ENCODE results near the gene FOSB. TPM values are rescaled to one million over a fixed set of nuclear protein-coding genes. Genes with fewer than 3 reads are reported as not detected.

The FOSB gene
- total and polyA plus RNA-seq, 2 donors (not counting 3 experiments of a cell fraction or from before 2014, with no cell fraction given): 2.0 to 10.7 TPM

DNA sequence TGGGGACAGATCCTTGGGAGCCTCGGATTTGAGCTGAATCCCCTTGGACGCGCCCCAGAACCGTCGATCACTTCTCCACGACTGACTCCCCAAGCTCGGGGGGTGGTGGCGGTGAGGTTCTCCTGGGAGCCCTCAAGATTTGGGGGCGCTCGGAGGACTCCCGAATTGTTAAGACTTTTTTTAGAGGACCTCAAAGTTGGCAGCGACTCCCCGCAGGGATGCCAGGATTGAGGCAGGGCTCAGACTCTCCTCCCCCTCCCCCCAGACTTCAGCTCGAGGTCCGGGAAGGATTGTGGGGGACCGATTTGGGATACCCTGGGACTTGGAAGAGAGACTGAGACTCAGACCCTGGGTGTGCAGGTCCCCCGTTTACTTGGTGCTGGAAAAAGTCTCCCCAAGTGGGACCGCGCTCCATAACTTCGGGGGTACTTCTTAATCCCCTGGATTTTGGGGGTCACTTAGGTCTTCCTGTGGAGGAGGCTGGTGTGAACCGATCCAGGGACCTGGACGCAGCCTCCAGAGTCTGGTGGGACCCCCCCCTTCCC is 40.1 kb downstream of the FOSB start:
- no peaks in the 10 kb centered on the region for H4K20me1 ChIP-seq (replicated peaks; ENCODE audit: control insufficient read depth, extremely low read depth, insufficient read depth, low read length)
- peaks cover 25% of the 10 kb centered on the region for H3K4me1 ChIP-seq (ENCODE audit: control insufficient read depth, extremely low read depth, insufficient read depth, low read length)
- BruUV-seq (replicated peaks): TSS peak; percentile 30
- ChIA-PET POLR2A (interaction anchor here (0.7 to 1.0 kb wide), 2 partner anchors 29 to 90 kb away, joined by 4 to 7 read pairs; no protein-coding TSS in a partner anchor), CTCF (interaction anchor here (0.9 to 1.7 kb wide), 7 partner anchors 9 to 135 kb away, joined by 3 to 6 read pairs (median 3); no protein-coding TSS in a partner anchor)
- H3K9ac ChIP-seq (replicated peaks; ENCODE audit: extremely low read depth, insufficient read depth, low read length): peak overlapping the region; percentile 87
- peaks cover 58% of the 10 kb centered on the region for H3K79me2 ChIP-seq (ENCODE audit: control insufficient read depth, insufficient read depth, low read length)
- dilution Hi-C loops (cut with MboI; ENCODE audit: extremely low pct_ligation_motif_present, low sequenced_read_pairs) (no loop called here), intact Hi-C loops (cut with micrococcal nuclease) (loop anchor here (2.0 kb wide), 3 partner anchors 15 to 23 kb away; no protein-coding TSS in a partner anchor)
- peak overlapping the region; percentile 92 to 100 (median 96) for H3K4me3 ChIP-seq (replicated peaks in 1 of 3; ENCODE audit: insufficient read depth in 1 of 3, low read depth in 1 of 3, low read length in 3 of 3)
- FAIRE-seq: no peak
- no peak overlapping the region for H2AFZ ChIP-seq (ENCODE audit: low read depth, low read length)
- H3K36me3 ChIP-seq (ENCODE audit: control insufficient read depth in 2 of 2, extremely low read depth in 1 of 2, insufficient read depth in 2 of 2, low read length in 2 of 2): peaks cover 0 to 3% of the 10 kb centered on the region in 2 experiments
- peak overlapping the region; percentile 77 for H3K4me2 ChIP-seq (ENCODE audit: insufficient read depth, low read length)
- no peaks in the 10 kb centered on the region for H3K9me3 ChIP-seq (replicated peaks; ENCODE audit: control insufficient read depth, insufficient read depth, low read length)
- TF ChIP-seq MYC (IDR thresholded peaks at IDR 0.05; ENCODE audit: low read depth, low read length): no peak
- DNase-seq (ENCODE audit: low read depth, low spot score): peak; percentile 24
- no peaks in the 10 kb centered on the region for H3K9me1 ChIP-seq (replicated peaks; ENCODE audit: control insufficient read depth, extremely low read depth, insufficient read depth, low read length)
- H3K27ac ChIP-seq (ENCODE audit: insufficient read depth, low read depth, low read length): peak overlapping the region; percentile 69
- H3K27me3 ChIP-seq (ENCODE audit: control insufficient read depth in 2 of 2, insufficient read depth in 2 of 2, low read length in 2 of 2): no peaks in the 10 kb centered on the region

DNA sequence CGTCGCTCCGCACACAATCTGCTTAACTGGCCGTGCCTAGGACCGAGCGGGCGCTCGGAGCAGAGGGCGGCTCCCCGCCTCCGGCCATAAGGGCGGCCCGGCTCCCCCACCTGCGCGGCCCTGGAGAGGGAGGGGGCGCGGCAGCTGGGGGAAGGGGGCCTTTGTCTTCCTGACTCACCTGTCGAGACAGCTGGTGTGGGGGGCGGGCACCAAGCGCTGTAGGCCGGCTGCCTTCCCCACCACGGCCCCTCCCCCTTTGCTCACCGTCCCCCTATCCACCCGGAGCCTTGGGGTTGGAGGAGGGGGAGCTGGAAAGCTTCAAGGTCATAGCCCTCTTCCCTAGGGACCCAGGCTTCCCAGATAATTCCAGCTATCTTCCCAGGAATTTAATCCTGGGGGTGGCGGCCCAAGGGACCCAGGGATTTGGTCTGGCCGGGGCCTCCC is 40.6 kb downstream of the FOSB start:
- Histone ChIP-seq H2AFZ (ENCODE audit: low read depth, low read length) (no peak overlapping the region), H3K9me3 (replicated peaks; ENCODE audit: control insufficient read depth, insufficient read depth, low read length) (no peaks in the 10 kb centered on the region), H3K27me3 (ENCODE audit: control insufficient read depth in 2 of 2, insufficient read depth in 2 of 2, low read length in 2 of 2) (no peaks in the 10 kb centered on the region), H3K79me2 (ENCODE audit: control insufficient read depth, insufficient read depth, low read length) (peaks cover 63% of the 10 kb centered on the region), H3K27ac (ENCODE audit: insufficient read depth, low read depth, low read length) (peak overlapping the region; percentile 69), H3K4me3 (replicated peaks in 1 of 3; ENCODE audit: insufficient read depth in 1 of 3, low read depth in 1 of 3, low read length in 3 of 3) (peak overlapping the region; percentile 92 to 100 (median 96)), H3K9ac (replicated peaks; ENCODE audit: extremely low read depth, insufficient read depth, low read length) (peak overlapping the region; percentile 87), H3K36me3 (ENCODE audit: control insufficient read depth in 2 of 2, extremely low read depth in 1 of 2, insufficient read depth in 2 of 2, low read length in 2 of 2) (peaks cover 0 to 3% of the 10 kb centered on the region in 2 experiments), H4K20me1 (replicated peaks; ENCODE audit: control insufficient read depth, extremely low read depth, insufficient read depth, low read length) (no peaks in the 10 kb centered on the region), H3K9me1 (replicated peaks; ENCODE audit: control insufficient read depth, extremely low read depth, insufficient read depth, low read length) (no peaks in the 10 kb centered on the region), H3K4me1 (ENCODE audit: control insufficient read depth, extremely low read depth, insufficient read depth, low read length) (peaks cover 26% of the 10 kb centered on the region), H3K4me2 (ENCODE audit: insufficient read depth, low read length) (peak overlapping the region; percentile 94)
- FAIRE-seq (peak; percentile 40), DNase-seq (ENCODE audit: low read depth, low spot score) (no peak)
- peak; percentile 45 for TF ChIP-seq POLR2A (IDR thresholded peaks at IDR 0.05; ENCODE audit: low read depth, low read length)
- peak; percentile 9 for TF ChIP-seq POLR2AphosphoS5 (IDR thresholded peaks at IDR 0.05; ENCODE audit: insufficient read depth, low read depth, low read length)
- TF ChIP-seq MYC (IDR thresholded peaks at IDR 0.05; ENCODE audit: low read depth, low read length): no peak
- intact Hi-C loops (cut with micrococcal nuclease): loop anchor here (2.0 kb wide), 1 partner anchor 14 kb away; no protein-coding TSS in a partner anchor
- BruUV-seq (replicated peaks): no TSS peak
- POLR2A ChIA-PET: no interaction called here
- dilution Hi-C loops (cut with MboI; ENCODE audit: extremely low pct_ligation_motif_present, low sequenced_read_pairs): no loop called here
- CTCF ChIA-PET: interaction anchor here (0.9 to 1.7 kb wide), 7 partner anchors 9 to 134 kb away, joined by 3 to 6 read pairs (median 3); no protein-coding TSS in a partner anchor

All from endothelial cell of umbilical vein (primary cell).